GM10266 (cell line): ENCODE data around the gene CEP170.
"Not testable (repeated sequence)": the region's sequence is repeated elsewhere in the genome, so short reads cannot be mapped to it uniquely, and the experiment has no call there.

Experiments used
- DNase-seq: peaks from one replicate; pipeline ENCODE4 v3.0.0; 2012; ENCODE audit errors: extremely low spot score
- TF ChIP-seq, protein P1 (sequence below): IDR thresholded peaks from 2 replicates; pipeline ENCODE4 v1.5.1; 2012; ENCODE audit warnings: mild to moderate bottlenecking, low read depth; ENCODE audit not compliant: control insufficient read depth, insufficient read depth; ENCODE audit errors: missing control alignments

CEP170 gene

DNA sequence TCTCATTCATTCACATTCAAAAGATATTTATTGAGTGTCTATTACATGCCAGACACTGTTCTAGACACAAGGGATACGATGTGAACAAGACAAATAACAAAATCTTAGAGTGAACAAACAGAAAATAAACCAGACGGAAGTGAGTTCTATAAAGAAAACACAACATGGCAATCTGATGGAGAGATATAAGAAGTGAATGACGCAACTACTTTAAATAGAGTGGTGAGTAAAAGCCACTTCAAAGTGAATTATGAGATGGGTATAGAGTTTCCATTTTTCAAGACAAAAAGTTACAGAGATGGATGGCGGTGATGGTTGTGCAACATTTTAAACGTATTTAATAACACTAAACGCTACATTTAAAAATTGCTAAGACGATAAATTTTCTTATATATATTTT is 75.4 kb downstream of the CEP170 start:
- TF ChIP-seq, protein P1, sequence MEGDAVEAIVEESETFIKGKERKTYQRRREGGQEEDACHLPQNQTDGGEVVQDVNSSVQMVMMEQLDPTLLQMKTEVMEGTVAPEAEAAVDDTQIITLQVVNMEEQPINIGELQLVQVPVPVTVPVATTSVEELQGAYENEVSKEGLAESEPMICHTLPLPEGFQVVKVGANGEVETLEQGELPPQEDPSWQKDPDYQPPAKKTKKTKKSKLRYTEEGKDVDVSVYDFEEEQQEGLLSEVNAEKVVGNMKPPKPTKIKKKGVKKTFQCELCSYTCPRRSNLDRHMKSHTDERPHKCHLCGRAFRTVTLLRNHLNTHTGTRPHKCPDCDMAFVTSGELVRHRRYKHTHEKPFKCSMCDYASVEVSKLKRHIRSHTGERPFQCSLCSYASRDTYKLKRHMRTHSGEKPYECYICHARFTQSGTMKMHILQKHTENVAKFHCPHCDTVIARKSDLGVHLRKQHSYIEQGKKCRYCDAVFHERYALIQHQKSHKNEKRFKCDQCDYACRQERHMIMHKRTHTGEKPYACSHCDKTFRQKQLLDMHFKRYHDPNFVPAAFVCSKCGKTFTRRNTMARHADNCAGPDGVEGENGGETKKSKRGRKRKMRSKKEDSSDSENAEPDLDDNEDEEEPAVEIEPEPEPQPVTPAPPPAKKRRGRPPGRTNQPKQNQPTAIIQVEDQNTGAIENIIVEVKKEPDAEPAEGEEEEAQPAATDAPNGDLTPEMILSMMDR, result no peak
- DNase-seq, result no peak

DNA sequence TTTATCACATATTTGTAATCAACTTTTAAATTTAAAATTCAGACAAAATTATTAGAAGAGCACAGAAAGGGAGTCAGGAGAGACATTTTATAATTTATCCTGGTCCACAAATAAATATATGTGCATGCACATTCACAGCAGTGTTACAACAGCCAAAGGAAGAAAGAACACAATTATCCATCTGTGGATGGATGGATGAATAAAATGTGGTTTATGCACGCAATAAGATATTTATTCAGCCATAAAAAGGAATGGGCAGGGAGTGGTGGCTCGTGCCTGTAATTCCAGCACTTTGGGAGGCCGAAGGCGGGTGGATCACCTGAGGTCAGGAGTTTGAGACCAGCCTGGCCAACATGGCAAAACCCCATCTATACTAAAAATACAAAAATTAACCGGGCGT is 77.3 kb downstream of the CEP170 start:
- DNase-seq, result not testable (repeated sequence)

DNA sequence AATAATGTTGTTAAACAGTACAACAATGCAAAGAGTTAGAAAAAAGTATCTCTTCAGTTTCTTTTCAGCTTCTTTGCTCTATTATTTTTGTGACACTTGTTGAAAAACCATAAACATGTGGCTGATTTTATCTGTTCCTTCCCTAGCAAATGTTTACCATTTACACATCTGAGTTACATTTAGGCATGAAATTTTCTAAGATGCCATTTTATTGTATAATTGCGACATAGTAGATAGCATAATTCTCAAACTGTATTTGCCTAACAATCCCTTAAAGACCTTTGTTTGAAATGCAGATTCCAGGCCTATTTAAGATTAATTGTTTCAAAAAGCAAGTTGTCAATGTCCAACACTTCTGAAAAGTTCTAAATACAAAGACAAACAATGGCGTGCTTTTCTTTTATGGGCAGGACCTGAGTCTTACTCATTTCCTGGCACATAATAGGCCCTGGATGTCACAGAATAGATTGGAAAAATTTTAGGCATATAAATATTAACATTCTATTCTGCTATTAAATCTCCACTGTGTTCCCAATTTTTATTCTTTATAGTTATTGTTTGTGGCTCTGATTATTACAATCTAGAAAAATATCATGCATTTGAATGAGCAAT is 81.2 kb downstream of the CEP170 start:
- not testable (repeated sequence) for DNase-seq

DNA sequence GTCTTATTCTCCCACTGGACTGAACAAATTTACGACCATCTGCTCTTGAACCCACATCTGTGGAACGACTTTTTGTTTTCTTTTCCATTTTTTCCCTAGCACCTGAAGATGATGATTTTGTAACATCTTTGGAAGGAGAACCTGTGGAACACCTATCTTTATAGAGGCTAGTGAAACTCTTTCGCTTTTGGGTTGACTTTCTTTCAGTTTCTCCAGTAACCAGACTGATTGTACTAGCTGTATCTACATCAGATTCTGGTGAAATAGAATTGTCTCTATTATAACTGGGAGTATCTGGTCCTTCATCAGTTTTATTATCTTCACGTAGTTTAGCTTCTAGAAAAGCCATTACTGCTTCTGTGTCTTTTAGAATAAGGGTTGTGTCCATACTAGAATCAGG is 90.2 kb downstream of the CEP170 start:
- DNase-seq, result not testable (repeated sequence)

DNA sequence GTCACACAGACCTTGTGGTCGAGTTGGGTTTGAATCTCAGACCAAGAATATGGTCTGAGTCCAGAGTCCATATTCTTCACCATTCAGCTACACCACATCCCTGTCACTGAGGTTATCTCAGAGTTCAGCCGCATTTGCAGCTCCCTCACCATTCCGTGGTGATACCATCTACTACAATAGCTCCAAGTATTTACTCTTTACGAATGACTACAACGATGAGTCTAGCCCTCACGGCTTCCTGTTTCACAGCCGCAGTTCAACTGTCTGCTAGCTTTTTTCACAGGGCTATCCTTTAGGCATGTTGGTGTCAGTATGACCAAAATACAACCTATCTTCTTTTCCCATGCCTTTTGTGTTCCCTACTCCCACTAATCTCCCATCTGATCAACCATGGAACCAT is 104.2 kb downstream of the CEP170 start:
- DNase-seq, result not testable (repeated sequence)

DNA sequence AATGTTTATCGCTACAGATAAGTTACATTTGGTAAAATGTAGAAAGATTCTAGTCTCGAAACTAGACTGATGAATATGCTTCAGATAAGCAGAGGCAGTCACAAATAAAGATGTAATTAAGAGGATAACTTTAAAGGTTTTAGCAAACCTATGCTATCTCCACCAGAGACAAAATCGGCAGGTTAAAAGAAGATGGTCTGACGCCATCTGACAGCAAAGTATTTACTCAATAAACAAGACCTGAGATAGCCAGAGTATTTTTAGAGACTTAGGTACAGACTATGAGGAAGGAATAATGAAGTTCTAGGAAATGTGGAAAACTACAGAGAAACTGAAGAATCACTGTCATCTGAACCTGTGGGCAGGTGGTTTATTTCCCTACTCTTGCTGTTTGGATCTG is 106.0 kb downstream of the CEP170 start:
- DNase-seq, result not testable (repeated sequence)

DNA sequence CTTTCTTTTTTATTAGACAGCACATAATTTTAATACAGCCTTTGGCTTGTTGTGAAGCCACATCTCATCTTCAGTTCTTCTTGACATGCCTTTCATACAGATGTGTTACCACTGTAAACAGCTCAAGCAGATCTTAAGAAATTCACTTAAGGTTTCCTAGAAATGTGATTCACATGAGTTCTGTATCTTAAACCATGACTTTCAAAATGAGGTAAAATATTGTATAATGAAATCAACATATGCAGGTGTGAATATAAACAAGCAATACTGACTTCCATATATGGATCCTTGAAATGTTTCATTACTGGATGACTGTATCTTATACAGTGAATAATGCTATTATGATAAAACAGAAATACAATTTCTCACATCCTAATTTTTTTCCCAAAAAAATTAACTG is 107.7 kb downstream of the CEP170 start:
- not testable (repeated sequence) for DNase-seq

DNA sequence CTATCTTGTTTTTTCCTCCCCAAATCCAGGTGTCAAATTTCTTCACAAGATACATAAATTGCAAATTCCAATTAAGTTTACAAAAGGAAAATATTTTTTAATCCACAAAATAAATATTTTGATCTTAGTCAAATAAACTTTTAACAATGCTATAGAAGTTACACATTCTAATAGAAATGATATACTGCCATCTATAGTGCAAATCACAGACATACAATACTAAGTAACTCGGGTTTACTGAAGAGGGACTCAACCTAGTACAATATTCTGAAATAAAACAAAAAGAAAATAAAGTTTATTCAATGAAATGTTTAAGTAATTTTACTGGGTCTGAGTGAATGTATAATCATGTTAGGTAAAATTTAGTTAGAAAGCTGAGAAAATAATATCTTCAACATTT is 114.6 kb downstream of the CEP170 start:
- not testable (repeated sequence) for DNase-seq
- TF ChIP-seq, protein P1, result peak; percentile 15

DNA sequence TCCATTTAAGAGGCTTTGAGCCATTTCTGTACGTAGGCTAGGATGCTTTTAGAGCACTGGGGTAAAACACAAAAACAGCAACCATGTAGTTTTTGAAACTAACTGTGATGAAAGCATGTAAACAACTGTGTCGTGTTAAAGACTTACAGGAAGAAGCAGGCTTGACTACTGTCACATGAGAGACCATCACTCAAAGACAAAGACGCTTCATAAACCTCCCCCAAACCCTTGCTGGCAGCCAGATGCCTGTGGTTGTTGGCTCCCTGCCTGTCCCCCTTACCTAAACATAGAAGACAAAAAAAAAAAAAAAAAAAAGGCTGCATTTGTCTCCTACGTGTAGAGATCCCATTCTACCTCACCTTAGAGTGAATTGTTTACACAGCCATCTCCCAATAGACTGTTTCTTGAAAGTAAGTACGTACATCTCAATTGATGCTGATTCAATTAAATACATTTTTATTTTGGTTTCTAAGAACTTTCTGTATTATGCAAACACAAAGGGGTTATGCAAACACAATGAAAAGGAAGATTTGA is 132.1 kb downstream of the CEP170 start:
- not testable (repeated sequence) for DNase-seq

DNA sequence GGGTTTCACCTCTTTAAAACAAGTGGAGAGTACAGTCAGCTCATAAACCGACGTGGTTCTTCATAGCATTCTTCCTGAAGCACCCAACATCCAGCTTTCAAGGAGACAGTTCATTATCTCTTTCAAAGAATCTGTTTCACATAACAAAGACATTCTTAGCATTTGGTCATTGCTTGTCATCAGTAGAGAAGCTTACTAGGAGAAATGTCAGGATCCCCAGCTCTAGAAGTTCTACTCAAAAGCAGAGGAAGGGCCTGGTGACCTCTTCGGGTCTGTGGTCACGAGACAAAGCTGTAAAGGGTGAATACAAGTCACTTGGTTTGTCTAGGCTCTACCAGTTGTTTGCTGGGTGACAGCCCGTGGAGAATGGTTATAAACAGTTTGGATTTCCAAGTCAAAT is 133.1 kb downstream of the CEP170 start:
- not testable (repeated sequence) for DNase-seq

DNA sequence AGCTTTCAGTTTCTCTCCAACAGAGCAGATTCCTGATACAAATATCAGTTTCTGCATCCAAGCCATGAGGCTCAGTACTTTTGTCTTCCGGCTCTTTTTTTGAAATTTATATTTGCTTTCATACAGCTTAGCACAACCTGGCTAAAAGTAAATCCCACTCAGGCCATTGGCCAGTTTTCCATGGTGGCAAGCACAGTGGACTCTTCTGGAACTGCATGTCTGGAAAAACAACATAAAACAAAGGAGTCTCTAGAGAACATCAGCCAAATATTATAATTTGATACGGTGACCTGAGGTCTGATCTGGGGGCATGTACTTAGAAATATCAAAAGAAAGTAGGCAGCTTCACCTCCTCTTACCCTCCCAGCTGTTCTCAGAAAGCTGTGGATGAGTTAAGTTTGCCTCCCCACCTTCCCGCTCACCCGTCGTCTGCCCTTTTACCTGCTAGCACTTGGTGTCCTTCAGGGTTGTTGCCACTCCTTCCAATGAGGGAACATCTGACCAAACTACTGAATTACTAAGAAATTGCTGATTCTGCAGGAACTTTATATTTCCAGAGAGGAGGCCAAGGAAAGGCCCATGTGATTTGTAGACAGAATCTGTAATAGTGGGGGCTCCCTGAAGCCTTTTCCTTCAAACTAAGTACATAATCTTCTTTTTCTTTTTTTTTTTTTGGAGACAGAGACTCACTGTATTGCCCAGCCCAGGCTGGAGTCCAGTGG is 136.3 kb downstream of the CEP170 start:
- not testable (repeated sequence) for DNase-seq

DNA sequence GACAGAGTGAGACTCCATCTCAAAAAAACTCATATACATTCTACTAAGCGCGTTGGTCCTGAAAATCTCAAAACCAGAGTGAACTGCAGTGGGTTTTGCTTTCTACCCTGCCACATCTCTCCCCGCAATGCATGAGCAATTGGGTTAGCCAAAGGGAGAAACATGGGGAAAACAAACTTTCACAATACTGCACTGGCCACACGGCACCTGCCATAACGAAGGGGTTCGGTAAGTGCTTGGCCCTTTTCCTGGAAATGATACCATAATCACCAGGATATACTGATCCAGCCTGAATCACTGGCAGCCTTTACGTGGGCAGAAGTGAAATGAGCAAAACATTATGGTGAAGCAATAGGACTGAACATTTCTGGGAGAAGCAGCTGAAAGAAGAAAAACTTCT is 138.9 kb downstream of the CEP170 start:
- DNase-seq, result not testable (repeated sequence)

DNA sequence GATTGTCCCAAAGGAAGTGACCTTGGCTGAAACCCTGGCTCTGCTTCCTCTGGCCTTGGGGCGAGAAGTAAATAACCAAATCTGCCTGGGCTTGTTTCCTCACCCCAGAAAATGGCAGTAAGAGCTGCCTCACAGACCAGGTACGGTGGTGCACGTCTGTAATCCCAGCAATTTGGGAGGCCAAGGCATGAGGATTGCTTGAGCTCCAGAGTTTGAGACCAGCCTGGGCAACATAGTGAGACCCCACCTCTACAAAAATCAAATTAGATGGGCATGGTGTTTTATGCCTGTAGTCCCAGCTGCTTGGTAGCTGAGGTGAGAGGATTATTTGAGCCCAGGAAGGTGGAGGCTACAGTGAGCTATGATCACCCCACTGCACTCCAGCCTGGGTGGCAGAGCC is 140.3 kb downstream of the CEP170 start:
- not testable (repeated sequence) for DNase-seq

DNA sequence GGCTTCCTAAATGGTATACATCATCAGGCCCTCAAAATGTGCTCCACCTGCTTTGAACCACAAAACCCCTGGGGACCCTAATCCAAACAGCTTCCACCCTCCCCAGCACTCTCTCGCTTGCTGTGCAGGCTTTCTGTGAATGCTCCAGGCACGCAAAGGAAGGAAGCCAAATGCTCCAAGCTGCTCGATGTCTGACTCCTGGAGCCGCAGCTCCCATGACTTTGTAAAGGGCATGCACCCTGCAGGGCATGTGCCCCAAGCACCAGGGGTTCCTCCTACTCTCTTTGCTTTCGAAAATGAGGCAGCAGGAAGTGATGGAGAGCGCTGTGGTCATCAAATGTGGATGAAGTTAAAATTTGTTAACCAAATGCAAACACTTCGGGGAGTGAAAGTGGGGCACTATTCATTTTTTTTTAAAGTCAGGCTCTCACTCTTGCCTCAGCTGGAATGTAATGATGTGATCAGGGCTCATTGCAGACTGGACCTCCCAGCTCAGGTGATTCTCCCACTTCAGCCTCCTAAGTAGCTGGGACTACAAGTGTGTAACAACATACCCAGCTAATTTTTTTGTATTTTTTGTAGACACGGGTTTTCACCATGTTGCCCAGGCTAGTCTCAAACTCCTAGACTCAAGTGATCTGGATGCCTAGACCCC is 140.9 kb downstream of the CEP170 start:
- not testable (repeated sequence) for DNase-seq

DNA sequence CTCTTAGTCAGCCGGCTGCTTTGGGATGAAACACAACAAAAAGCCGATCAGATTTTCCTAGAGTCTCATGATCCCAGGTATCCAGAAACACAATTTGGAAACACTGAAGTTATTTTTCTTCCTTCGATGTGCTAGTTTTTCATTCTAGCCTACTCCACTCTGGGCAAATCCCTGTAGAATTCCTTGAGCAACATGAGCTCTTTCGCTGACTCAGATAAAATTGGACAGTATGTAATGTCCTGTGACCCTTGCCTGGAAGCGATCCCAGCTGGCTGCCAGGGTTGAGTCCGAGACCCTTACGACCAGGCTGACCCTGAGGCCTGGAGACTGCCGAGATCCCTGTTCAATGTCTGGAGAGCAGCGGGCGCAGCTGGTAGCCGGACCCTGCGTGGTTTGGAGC is 147.9 kb downstream of the CEP170 start:
- not testable (repeated sequence) for DNase-seq

DNA sequence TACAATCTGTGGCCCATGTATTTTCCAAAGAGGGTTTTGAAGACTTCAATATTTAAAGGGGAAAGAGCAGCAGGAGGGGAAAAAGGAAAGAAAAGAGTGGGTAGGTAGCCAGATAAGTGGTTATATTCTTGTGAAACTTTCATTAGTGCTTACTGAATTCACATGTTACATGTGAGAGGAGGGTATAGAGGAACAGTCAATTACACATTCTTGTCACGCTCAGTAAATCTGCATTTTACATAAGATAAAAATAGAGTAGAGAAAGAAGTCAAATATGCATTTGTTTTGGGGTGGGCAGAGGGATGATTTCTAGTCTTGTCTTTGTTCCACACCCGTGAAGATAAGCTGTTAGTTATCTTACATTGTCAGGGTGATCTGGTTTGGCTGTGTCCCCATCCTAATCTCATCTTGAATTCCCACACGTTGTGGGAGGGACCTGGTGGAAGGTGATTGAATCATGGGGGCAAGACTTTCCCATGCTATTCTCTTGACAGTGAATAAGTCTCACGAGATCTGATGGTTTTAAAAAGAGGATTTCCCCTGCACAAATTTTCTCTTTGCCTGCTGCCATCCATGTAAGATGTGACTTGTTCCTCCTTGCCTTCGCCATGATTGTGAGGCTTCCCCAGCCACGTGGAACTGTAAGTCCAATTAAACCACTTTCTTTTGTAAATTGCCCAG is 149.3 kb downstream of the CEP170 start:
- DNase-seq, result not testable (repeated sequence)

DNA sequence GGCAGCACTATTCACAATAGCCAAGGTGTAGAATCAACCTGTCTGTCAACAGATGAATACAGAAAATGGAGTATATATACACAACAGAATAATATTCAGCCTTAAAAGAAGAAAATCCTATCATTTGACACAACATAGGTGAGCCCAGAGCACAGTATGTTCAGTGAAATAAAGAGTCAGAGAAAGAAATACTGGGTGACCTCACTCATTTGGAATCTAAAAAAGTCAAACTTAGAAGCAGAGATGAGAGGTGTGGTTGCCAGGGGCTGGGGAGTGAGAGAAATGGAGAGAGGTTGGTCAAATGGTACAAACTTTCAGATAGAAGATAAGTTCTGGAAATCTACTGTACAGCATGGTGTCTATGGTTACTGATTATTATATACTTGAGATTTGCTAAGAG is 150.0 kb downstream of the CEP170 start:
- not testable (repeated sequence) for DNase-seq

DNA sequence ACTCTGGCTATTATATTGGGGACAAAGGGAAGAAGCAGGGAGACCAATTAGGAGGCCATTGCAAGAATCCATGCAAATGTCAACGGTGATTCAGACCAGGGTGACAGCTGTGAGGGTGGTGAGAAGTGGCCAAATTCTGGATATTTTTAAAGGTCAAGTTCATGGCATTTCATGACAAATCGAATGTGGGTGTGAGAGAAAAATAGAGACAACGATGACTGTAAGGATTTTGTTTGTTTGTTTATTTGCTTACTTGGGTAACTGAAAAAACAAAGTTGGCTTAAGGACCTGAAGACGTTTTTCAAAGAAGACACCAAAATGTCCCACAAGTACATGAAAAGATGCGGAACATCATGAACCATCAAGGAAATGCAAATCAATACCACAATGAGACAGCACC is 150.6 kb downstream of the CEP170 start:
- not testable (repeated sequence) for DNase-seq
